HG03571 (cell line): ENCODE data around the gene PARP12.
"Not testable (repeated sequence)": the region's sequence is repeated elsewhere in the genome, so short reads cannot be mapped to it uniquely, and the experiment has no call there.

Experiments
- ATAC-seq: cut with Tn5 transposase; IDR thresholded peaks from one replicate; pipeline ENCODE4 v1.9.1; 2021; ENCODE audit not compliant: unreplicated experiment

Gene PARP12, protein sequence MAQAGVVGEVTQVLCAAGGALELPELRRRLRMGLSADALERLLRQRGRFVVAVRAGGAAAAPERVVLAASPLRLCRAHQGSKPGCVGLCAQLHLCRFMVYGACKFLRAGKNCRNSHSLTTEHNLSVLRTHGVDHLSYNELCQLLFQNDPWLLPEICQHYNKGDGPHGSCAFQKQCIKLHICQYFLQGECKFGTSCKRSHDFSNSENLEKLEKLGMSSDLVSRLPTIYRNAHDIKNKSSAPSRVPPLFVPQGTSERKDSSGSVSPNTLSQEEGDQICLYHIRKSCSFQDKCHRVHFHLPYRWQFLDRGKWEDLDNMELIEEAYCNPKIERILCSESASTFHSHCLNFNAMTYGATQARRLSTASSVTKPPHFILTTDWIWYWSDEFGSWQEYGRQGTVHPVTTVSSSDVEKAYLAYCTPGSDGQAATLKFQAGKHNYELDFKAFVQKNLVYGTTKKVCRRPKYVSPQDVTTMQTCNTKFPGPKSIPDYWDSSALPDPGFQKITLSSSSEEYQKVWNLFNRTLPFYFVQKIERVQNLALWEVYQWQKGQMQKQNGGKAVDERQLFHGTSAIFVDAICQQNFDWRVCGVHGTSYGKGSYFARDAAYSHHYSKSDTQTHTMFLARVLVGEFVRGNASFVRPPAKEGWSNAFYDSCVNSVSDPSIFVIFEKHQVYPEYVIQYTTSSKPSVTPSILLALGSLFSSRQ

DNA sequence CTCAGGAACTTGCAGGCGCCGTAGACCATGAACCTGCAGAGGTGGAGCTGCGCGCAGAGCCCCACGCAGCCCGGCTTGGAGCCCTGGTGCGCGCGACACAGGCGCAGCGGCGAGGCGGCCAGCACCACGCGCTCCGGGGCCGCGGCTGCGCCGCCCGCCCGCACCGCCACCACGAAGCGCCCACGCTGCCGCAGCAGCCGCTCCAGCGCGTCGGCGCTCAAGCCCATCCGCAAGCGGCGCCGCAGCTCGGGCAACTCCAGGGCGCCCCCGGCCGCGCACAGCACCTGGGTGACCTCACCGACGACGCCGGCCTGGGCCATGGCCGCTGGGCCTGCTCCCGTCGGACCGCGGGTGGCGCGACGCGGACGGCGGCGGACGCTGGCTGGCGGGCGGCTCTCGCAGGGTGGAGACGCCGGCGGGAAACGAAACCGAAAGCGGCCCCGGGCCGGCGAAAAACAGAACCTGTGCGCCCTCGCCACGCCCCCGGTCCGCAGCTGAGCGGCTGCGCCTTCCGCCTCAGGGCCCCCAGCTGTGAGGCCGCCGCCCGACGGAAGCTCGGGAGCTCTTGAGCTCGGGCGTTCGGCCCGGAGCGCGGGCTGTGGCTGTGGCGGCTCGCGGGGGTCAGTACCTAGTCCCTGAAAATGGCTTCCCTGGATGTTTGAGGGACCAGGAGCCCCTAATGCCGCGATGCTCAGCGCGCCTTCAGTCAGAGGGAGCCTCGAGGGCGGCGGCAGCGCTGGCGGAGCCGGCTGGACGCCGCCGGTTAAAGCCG lies at the start of gene PARP12:
PARP12 (minus strand) TSS at position 424 of the 772 bp plus-strand sequence; CDS start at position 320, 104 bp downstream.
- ATAC-seq = peak; percentile 92

DNA sequence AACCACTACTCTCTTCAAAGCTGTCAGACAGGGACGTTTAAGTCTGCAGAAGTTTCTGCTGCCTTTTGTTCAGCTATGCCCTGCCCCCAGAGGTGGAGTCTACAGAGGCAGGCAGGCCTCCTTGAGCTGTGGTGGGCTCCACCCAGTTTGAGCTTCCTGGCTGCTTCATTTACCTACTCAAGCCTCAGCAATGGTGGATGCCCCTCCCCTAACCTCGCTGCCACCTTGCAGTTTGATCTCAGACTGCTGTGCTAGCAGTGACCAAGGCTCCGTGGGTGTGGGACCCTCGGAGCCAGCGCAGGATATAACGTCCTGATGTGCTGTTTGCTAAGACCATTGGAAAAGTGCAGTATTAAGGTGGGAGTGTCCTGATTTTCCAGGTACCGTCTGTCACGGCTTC lies 46.0 kb upstream of the PARP12 start:
- ATAC-seq = not testable (repeated sequence)

DNA sequence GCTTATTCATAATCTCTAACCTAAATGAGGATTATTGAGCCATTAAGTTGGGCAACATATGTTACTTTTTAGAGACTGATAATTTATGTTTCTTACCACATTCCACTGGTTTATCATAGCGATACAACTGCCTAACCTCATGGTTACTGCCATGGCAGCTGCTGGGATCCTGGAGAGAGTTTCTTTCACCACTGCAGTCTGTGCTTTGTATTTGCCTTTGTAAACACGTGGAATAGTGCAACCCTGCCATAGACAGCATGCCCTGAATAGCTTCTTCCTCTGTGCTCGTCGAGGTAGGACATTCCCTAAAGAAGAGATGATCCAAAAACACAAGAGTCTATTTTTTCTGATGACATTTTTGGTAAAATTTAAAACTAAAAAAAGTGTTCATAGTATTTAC lies 33.7 kb upstream of the PARP12 start:
- ATAC-seq = no peak

DNA sequence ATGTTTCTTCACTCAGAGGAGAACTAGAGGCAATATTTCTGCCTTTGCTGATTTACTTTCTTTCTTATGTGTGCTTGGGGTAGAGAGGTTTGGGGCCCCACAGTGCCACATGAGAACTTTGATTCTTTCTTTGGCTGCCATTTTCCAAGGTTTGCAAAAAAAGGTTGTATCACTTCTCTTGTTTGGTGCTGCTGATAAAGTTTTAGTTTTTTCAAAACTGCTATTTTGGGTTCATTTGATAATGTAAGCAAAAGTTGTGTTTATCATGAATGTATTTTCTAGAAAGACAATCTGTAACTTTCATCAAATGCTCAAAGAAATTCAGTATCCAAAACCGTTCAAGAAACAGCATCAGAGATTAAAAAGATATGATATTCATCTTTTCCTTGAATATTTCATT lies 30.6 kb upstream of the PARP12 start:
- ATAC-seq = no peak

DNA sequence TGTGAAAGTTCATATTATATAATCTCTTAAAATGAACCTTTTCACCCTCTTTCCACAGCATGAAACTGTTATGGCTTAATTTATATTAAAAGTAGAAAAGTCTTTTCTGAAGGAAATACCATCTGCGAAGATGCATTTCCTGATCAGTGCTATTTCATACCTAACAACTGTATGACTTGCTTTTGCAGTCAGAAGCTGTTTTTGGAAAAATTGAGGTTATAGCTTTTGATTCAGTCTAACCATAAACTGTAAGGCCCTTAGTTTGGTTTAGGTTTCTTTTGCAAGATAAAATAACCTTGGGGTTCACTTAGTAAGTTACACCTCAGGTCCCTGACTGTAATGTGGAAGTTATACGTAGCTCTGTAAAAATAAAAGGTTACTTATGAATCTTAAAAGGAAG lies 22.7 kb upstream of the PARP12 start:
- ATAC-seq = no peak

DNA sequence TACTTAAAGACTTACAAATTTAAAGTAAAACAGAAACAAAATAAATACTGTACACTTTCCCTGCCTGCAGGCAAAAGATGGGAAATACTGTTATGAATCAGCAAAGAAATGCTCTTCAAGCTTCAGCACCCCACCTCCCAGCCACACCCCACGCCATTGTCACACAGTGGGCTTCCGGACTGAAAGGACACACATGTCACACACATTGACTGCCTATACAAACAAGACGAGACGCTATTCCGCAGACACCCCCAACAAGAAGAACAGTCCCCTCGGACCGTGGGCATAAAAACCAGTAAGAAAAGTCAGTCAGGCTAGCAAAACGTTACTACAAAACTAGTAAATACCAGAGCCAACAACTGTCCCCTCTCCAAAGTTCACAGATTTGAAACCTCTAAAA lies 22.2 kb upstream of the PARP12 start:
- peak; percentile 88 for ATAC-seq

DNA sequence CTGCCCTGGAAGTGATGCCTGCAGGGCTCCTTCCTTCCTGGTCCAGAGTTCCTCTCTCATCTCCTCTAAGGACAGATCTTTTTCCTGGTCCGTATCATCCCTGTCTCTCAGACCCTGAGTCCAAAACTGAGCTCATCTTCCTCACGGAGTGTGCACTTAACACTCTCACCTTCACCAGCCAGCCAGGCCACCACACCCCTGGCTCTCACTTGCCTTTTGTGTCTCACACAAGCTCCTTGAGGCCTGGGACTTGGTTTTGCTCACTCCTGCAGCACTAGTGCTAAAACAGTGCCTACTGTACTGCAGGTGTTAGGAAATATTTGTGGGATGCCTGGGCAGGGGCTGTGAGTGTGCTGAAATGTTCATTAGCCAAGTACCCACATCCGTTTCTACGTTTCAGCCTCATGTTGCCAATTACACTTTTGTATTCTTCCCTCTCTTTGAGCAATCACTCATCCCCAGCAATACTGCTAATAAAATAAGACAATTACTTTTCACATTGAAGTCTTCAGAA lies 21.4 kb upstream of the PARP12 start:
- no peak for ATAC-seq

DNA sequence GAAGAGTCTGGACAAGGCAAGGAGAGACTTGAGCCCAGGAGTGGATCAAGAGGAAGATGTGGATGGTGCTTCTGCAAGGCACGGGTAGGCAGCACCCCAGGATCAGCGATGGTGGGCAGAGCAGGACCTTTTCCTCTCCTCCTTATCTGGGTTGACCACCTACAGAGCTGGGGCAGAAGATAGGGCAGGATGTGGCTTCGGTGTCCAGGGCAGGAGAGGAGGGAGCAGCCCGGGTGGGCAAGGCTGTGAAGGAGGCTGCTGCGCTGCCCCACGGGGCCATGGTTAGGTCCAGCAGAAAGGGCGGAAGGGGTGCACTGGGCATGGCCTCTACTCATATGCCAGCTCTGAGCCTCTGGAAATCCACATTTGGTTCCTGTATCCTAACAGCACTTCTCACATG lies 20.0 kb upstream of the PARP12 start:
- no peak for ATAC-seq

DNA sequence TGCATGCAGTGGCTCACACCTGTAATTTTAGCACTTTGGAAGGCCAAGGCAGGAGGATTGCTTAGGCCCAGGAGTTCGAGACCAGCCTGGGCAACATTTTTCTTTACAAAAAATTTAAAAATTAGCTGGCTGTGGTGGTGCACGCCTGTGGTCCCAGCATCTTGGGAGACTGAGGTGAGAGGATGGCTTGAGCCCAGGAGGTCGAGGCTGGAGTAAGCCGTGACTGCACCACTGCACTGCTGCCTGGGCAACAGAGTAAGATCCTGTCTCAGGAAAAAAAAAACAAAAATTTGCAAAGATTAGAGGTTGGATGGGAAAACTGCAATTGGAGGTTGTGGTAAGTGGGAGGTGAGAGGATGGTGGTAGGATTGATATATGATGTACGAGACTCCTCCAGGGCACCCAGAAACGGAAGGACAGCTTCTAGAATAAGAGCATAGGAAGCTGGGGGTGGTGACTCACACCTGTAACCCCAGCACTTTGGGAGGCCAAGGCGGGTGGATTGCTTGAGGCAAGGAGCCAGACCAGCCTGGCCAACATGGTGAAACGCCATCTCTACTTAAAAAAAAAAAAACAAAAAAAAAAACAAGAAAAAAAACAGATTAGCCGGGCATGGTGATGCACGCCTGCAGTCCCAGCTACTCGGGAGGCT lies 19.1 kb upstream of the PARP12 start:
- ATAC-seq = no peak

DNA sequence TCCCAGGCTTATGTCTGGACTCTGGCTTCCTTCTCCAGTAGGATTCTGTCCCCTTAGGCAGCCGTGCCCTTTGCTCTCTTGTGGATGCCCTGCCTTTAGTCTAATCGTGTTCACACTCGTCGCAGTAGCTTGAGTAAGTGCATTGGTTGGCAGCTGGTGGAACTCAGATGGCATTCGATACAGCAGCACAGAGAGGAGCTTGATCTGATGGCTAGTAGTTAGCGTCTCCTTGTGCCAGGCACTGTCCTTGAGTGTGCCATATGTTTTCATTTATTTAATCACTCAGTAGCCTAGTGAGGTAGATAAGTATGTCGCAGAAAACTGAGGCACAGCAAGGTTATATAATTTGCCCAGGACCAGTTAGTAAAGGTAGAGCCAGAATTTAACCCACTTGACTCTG lies 18.2 kb upstream of the PARP12 start:
- no peak for ATAC-seq

DNA sequence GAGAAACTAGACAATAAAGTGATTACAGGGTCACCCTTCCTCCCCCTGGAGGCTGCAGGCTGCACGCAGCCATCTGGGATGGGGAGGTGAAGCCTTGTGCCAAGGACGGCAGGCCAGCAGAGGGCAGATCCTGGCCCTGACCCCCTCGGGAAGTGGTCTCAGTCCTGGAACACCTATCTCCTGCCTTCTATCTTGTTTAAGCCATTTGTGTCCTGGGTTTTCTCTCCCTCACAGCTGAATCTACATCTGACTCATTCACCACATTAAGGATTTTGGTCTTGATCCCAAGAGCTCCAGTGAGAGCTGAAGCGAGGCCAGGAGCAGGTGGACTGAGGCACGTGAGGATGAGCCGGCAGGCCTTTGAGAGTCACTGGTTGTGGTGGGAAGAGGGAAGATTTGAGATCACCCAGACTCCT lies 16.4 kb upstream of the PARP12 start:
- ATAC-seq = no peak

DNA sequence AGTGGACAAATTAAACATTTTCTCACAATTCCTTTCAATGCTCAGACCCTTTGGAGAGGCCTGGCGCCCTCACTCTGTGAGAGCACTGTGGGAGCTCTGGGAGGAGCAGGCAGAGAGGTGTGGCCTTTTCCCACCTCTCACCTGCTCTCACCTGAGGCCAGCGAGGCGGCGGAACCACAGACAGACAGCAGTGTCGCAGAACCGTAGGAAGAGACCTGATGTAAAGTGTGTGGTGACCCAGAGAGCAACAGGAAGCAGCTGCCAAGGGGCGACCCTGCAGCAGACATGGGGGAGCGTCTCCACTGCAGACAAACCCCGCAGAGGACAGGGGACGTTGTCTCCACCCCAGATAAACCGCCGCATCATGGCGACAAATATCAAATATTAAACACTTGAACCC lies 15.6 kb upstream of the PARP12 start:
- no peak for ATAC-seq

DNA sequence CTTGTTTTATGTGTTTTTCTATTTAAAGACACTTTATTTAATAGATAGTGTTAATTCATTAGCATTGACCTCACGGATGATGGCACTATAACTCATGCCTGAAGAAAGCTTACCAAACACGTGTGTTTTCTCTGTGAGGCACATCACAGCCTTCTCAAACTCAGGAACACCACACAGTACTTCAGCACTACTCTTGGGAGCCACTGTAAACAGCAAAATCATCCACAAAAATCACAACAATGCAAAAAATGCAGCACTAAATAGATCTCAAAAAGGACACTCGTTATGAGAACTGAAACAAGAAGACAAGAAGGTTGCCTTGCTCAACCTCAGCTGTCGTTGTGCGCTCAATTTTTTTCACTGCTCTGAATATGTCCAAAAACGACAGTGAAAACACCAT lies 12.0 kb upstream of the PARP12 start:
- ATAC-seq = no peak

DNA sequence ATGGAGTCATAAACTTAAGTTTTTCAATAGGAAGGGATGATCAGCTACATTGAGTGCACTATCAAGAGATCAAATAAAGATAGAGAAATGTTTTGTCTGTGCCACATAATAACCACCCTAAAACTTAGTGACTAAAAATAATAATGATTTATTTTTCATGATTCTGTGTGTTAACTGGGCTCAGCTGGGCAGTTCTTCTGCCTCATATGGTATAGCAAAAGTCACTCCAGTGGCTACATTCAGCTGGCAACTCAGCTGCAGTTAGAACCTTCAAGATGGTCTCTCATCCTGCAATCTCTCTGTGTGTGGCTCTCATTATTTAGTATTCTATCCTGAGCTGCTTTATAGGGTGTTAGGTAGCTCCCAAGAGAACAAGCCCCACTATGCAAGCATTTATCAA lies 7.8 kb upstream of the PARP12 start:
- ATAC-seq = no peak

DNA sequence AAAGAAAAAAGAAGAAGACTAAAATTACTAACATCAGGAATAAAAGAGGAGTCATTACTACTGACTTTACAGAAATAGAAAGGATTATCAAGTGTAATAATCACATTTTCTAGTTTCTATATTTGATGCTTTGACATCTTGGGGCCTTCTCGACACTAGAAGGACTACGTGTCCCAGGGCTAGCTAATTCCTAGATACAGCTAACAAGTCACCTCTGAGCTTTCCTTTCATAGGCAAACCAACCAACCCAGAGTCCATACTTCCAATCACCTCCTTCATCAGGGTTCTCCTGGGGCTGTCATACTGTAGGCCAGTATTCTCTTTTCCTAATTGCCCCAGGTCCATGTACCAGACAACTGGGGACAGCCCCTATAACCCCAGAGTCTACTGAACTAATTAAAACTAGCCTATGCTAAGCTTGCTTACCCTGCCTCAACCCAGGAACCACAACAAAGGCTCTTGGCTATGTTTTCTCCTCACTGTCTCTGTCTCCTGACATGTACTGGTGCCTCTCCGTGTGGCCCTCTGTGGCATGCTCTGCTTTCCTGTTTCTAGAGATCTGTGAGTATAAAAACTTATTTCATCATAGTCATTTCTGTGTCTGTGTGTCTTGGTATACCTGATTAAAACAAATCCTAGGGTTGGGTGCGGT lies 6.7 kb upstream of the PARP12 start:
- no peak for ATAC-seq

DNA sequence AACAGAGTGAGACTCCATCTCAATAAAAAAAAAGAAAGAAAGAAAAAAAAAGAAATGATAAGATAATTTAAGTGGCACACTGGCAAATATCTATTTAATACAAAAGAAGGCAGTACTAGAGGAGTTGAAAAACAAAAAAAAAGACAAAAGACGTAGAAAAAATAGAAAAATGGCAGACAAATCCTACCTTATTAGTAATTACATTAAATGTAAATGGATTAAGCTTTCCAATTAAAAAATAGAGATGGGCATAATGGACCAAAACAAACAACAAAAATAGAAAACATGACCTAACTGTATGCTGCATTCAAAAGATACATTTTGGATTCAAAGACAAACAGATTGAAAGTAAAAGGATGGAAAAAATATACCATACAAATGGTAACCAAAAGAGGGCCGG lies 5.3 kb upstream of the PARP12 start:
- no peak for ATAC-seq

DNA sequence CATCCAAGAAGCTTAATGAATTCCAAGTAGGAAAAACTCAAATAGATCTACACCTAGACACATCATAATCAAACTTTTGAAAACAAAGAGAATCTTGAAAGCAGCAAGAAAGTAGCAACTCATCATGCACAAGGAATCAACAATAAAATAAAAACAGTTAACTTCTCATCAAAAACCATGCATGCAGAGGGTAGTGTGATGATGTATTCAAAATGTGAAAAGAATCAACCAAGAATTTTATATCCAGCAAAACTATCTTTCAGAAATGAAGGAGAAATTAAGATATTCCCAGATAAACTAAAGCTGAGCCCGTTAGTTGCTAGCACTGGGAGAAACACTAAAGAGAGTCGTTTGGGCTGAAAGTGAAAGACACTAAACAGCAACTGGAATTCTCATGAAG lies 4.3 kb upstream of the PARP12 start:
- ATAC-seq = no peak

DNA sequence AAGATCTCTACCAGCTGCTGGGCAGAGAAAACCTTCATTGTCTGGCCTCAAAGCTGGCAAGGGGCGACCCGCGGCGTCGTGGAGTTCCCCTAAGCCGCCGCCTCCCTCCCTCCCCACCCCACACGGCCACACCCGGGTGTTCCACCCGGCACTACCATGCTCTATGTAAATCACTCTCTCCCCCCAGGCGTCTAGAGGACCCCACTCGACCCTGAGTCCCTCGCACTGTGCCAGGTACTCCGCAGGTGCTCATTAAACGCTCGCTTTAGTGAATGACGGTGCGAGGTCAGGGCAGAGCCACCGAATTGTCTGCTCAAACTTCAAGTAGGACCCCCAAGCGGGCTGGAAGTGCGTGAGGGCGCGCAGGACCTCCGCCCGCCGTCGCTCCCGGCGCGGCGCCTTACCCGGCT lies 628 bp downstream of the PARP12 start:
- ATAC-seq = peak; percentile 24

DNA sequence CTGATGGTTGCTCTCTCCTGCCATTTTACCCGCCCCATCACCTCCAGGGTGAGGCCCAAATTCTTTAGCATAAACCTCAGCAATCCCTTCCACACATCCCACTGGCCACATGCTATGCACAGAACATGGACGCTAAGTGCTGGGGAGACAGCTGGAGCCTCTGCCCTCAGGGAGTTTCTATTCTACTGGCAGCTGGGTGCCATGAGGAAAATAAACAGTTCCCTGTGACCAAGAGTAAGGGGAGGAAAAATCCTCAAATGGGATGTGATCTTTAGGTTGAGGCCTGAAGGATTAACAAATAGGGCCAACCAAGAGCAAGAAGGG lies 1.2 kb downstream of the PARP12 start:
- no peak for ATAC-seq

DNA sequence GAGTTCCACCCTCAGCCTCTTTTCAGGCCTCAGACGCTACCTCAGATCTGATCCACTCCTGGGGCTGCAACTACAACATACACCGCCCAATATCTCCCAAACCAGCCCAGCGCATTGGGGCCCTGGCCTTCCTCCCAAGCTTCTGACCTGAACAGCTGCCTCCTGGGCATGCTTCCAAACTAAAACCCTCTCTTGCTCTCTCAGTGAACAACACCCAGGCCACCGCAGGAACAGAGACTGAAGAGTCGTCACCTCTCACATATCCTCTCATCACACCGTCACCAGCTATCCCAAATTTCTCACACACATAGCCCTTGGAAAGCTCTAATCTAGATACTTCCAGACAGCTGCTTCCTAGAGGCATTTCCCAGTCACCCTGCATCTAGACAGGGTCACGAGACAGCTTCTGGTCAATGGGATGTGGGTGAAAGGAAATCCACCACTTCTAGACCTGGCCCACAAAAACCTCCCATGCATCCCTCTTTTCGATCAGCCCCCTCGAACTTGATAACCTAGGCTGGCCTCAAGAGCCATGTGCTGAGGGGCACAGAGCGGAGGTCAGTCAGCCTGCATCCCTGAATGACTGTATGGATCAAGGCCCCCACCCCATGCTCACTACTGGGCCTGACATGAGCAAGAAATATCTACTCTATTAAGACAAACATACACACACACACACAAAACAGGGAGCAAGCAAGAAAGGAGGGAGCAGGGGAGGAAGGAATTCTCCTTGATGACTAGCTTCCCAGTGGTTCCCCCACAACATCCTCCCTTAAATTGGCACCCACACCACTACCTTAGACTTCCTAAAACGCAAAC lies 1.8 kb downstream of the PARP12 start:
- ATAC-seq = no peak
